GM08714 (cell line): ENCODE data around the gene ARFIP2.
"Not testable (repeated sequence)": the region's sequence is repeated elsewhere in the genome, so short reads cannot be mapped to it uniquely, and the experiment has no call there.

ENCODE experiments used
- H3K4me3 ChIP-seq: fragments of 200-500 bp; sonication (Bioruptor generic); 2 replicates; pipeline ENCODE4 v1.5.1; 2014; ENCODE audit warnings: mild to moderate bottlenecking, low read length, inconsistent platforms
- ZNF274 ChIP-seq: IDR thresholded peaks from 2 replicates; pipeline ENCODE4 v1.6.1; 2012; ENCODE audit warnings: mild to moderate bottlenecking, low read depth, low read length

Gene ARFIP2, protein sequence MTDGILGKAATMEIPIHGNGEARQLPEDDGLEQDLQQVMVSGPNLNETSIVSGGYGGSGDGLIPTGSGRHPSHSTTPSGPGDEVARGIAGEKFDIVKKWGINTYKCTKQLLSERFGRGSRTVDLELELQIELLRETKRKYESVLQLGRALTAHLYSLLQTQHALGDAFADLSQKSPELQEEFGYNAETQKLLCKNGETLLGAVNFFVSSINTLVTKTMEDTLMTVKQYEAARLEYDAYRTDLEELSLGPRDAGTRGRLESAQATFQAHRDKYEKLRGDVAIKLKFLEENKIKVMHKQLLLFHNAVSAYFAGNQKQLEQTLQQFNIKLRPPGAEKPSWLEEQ

DNA sequence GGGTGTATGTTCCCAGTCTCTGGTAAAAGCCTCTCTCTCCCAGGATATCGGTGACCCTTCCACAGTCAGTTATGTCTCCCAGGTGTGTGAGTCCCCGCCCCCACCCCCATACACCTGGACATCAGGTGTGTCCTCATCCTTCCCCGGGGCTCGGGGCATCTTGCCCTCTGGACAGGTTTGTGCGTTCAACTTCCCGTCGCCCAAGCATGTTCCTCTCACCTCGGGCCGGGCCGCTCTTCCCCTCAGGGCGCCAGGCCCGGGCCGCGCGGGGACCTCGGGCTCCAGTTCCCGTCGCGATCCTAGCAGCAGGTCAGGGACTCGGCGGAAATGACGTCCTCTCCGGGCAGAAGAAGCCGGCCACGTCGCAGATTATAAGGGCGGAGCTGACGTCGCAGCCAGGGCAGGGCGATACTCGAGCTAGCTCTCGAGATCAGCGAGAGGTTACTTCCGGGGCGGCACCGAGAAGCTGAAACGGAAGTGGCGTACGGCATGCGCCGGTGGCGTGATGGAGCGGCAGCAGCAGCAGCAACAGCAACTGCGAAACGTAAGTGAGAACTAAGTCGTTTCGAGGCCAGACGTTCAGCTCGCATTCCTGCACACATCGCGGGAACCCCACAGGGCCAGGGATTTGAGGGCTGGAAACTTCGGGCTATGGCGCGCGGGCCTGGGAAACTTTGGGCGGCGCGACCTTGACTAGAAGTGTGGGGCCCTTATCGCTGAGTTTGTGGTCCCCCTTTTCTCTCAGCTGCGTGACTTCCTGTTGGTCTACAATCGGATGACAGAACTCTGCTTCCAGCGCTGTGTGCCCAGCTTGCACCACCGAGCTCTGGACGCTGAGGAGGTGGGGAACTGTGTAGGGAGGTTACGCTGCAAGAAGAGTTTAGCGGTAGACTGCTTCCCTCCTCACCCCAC is at the start of gene ARFIP2, which contains the start of gene TIMM10B:
Gene ARFIP2 (minus strand): TSS at position 320 of the 912 bp plus-strand sequence. CDS start 910 bp downstream, outside the sequence.
Gene TIMM10B (plus strand): TSS at position 490 of the 912 bp plus-strand sequence. CDS start 16 bp downstream, at position 506.
- TF ChIP-seq ZNF274, result no peak
- peak within 1 kb of the TSS; percentile 83 for H3K4me3 ChIP-seq

DNA sequence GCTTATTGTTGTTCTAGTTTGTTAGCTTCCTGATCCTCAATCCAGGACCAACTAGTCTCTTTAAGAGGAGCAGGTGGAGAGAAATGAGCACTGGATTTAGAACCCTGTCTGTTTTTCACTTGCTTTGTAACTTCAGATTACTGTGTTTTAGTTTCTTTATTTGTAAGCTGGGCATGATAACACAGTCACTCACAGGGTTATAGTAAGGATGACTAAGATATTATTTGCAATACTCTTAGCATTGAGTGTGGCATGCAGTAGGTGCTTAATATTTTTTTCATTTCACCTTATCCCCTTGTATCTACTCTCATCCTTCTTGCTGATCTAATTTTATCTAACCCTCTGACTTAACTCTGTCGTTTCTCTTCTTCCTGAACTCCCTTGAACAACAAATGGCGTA is 49.7 kb upstream of the ARFIP2 start:
- no peak overlapping the region for H3K4me3 ChIP-seq
- TF ChIP-seq ZNF274, result no peak

DNA sequence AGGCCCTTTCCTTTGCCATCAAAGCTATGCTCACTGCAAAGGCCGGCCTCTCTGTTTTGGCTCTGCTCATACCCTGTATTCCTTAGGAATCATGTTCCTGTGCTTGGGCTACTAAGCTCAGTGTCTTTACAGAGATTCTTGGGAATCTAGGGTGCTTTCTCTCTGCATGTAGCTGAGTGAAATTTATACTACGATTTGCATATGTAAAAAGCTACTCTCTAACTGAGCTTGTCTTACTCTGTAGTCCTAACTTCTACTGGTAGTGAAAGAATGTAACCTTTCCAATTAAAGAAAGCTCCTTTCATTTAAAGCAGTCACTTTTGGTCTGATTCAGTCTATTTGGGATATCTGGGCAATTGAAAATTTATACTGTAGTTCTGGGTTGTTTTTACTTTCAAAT is 48.1 kb upstream of the ARFIP2 start:
- TF ChIP-seq ZNF274, result no peak
- H3K4me3 ChIP-seq, result no peak overlapping the region

DNA sequence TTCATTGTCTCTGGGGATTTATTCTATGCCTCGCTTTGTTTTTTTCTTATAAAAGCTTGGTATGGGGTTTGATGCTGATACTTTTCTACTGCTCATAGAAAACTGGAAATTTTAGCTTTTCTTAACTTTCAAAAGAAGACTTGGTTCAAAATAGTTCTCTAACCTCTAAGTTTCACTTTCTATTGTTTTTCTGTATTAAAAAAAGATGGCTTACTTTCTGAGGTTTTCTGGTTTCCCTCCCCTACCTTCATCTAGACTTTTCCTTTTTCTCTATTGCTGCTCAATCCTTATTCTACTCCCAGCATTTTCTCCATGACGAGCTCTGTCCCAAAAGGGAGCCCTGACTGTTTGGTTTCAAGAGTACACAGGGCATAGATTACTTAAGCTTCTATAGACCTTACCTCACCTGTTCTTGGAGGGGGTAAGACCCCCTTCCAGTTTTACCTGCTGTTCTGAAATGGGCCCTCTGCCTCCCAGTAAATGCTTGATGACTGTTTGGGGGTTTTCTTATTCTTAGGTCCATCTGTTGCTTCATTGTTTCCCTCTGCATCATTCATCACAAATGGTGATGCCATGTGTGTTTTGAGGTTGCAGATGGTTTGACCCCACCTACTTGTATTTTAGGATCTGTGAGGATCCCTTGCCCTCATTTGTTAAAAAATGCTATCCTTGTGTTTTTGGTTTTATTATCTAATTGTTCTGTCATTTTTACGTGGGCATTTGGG is 45.4 kb upstream of the ARFIP2 start:
- no peak overlapping the region; the same call in 1 of the 2 replicates for H3K4me3 ChIP-seq
- no peak for TF ChIP-seq ZNF274

DNA sequence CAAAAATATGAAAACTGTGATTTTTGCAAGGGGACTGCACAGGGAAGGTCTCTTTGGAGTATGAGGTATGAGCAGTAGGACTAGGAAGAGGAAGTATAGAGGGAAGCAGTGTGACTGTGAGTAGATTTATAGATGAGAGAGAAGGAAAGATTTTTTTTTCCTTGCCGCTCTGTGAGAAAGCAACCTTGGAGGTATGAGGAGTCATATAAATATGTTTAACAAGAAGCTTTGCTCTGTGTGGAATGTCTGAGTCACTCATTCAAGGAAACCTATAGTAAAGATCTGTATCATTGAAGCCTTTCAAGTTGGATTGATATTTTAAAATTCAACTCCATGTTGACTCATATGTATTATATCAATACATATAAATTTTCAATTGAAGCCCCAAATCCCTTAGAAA is 42.1 kb upstream of the ARFIP2 start:
- TF ChIP-seq ZNF274, result no peak
- H3K4me3 ChIP-seq, result no peak overlapping the region

DNA sequence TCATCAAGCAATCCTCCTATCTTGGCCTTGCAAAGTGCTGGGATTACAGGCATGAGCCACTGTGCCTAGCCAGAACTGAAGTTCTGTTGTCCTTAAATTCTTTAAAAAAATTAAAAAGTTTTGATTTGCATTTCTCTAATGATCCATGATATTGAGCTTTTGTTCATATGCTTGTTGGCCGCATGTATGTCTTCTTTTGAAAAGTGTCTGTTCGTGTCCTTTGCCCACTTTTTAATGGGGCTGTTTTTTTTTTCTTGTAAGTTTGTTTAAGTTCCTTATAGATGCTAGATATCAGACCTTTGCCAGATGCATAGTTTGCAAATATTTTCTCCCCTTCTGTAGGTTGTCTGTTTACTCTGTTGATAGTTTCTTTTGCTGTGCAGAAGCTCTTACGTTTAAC is 40.8 kb upstream of the ARFIP2 start:
- not testable (repeated sequence) for H3K4me3 ChIP-seq

DNA sequence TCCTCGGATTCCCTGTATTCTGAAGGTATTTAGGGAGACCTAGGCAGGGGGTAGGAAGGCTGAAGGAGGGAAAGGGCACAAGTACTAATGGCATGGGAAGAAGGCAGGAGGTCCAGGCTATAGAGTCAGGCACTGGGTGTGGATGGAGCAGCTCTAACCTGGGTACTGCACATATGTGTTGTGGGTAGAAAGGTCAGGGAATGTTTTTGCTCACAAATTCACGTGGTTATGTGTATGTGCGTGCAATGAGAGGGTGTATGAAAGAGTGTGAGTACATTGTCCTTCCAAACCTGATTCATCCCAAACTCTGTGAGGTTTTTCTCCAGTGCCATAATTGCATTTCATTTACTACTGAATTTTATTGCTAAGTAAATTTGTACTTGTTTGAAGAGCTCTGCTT is 39.1 kb upstream of the ARFIP2 start:
- H3K4me3 ChIP-seq, result no peak overlapping the region
- no peak for TF ChIP-seq ZNF274

DNA sequence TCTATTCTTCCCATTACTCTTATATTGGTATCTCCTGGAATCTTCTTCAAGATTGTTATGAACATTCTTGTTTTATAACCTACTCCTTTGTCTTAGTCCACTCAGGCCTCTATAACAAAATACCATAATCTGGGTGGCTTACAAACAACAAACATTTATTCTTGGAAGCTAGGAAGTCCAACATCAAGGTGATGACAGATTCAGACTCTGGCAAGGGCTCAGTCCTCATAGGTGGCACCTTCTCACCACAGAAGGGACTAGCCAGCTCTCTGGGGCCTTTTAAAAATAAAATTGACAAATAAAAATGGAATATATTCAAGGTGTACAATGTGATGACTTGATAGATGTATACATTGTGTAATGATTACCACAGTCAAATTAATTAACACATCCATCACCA is 35.7 kb upstream of the ARFIP2 start:
- TF ChIP-seq ZNF274, result no peak
- no peak overlapping the region for H3K4me3 ChIP-seq

DNA sequence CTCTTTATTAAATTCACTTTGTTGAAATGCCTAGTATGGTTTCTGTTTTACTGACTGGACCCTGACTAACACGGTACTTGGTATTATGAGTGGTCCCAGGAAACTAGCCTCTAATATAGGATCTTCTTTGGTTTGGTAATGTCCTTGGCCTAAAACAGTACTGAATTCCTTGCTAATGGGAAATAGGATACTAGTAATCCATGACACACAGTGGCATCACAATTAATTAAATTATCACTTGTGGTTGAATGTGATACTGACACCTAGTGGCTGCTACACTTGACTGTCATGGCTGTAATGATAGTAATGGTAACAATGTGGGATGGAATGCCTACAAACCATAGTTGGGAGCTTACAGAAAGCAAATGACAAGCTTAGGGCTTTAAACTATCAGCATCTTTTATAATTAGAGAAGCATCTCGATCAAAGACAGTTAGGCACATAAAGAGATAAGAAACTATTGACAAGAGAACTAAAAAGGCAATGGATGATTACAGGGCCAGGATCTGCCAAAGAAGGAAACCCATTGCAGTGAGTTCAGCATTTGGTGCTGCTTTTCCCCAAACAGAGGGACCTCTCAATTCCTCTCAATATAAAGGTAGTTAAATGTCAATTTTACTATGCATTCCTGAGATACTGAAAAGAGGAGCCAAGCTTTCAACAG is 24.6 kb upstream of the ARFIP2 start:
- no peak overlapping the region for H3K4me3 ChIP-seq
- no peak for TF ChIP-seq ZNF274

DNA sequence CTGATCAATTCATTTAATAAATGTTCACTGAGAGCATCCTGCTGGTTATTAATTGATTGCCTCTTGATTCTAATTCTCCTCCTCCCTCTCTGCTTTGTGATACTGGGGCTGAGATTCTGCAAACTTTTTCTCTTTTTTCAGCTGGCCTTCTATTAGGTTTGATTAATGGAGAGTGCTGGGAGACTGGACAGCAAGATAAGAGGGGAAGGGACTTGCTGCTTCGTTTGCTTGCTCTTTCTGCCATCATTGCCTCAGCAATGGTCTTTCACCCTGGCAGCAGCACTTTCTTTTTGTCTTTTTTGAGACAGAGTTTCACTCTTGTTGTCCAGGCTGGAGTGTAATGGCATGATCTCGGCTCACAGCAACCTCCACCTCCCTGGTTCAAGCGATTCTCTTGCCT is 23.0 kb upstream of the ARFIP2 start:
- no peak for TF ChIP-seq ZNF274
- H3K4me3 ChIP-seq, result no peak overlapping the region

DNA sequence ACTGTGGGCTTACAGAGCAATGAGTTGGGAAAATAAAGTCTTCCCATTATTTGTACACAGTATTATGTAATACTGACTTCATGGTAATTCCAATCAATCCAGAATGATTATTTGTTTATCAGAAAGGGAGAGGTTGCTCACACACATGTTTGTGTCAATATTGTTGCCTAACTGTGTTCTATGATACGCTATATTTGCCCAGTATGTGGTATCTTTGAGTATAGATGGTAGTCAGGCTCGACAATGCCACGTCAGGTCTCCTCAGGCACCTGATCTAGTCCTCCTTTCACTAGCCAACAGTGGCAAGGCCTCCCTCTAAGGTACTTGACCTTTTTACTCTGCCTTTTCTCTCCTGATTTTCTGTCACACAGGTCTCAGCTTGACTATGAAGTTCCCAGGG is 21.3 kb upstream of the ARFIP2 start:
- no peak overlapping the region for H3K4me3 ChIP-seq

DNA sequence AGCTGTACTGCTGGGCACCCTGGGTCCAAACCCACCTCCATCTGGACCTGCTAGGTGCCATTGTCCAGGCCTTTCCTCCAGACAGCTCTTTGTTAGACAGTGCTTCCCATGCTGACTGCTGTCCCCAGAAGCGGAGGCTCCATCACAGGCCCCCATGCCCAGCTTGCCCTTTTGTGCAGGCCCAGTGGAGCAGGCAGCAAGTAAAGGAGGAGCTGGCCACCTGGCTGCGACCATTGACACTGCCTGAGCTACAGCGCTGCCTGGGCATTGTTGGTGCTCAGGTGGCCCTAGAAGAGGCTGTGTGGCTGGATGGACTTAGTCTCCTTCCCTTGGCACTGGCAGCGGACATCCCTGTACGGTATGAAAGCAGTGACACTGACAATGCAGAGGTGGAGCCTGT is 17.4 kb upstream of the ARFIP2 start:
- no peak for TF ChIP-seq ZNF274
- H3K4me3 ChIP-seq, result no peak overlapping the region

More for the DNA sequence above, 21.3 kb upstream of the ARFIP2 start:
- TF ChIP-seq ZNF274, result no peak

DNA sequence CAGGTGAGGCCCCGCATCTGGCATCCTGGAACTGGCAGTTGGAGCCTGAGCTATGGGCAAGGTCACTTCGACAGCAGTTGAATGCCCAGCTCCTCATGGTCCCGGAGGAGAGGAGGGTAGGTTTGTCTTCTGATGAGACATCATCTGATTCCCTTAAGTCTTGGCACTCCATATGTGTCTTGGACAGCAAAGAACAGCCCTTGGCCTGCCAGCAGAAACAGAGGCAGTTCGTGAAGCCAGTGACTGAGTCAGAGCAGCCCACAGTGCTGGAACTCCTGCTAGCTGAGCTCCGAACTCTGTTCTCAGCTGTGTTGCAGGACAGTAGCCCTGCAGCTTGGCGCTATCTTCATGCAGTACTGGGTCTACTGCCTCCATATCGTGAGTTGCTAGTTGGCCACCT is 17.0 kb upstream of the ARFIP2 start:
- H3K4me3 ChIP-seq, result no peak overlapping the region
- no peak for TF ChIP-seq ZNF274
